ENCODE results near the gene RNFT2. TPM values are rescaled to one million over a fixed set of nuclear protein-coding genes. Genes with fewer than 3 reads are reported as not detected.

The RNFT2 gene
- total RNA-seq, 1 experiment from 2014 or later, result 12.6 TPM

- peaks cover 8% of the 10 kb centered on the region; the same call in 1 of the 2 replicates for H3K79me2 ChIP-seq (ENCODE audit: low read length)
- H3K36me3 ChIP-seq (ENCODE audit: low read depth, low read length), result peaks cover 49% of the 10 kb centered on the region
- ATAC-seq, result no peak
- POLR2A ChIA-PET (ENCODE audit: unreplicated experiment), result no interaction called here
- TF ChIP-seq EZH2phosphoT487 (IDR thresholded peaks at IDR 0.05; ENCODE audit: borderline replicate concordance, low read length) (no peak), CTCF (conservative IDR thresholded peaks at IDR 0.05; ENCODE audit: low read depth, low read length) (no peak), EZH2 (IDR thresholded peaks at IDR 0.05; ENCODE audit: low read length, unreplicated experiment) (no peak)
- H3K27me3 ChIP-seq (ENCODE audit: low read length), result no peaks in the 10 kb centered on the region
- no peak overlapping the region for H3K9ac ChIP-seq (ENCODE audit: low read length)
- H3K4me2 ChIP-seq (ENCODE audit: low read length), result peak overlapping the region; percentile 36
- CTCF ChIA-PET, result interaction anchor here (0.7 kb wide), 1 partner anchor 14 kb away, joined by 3 read pairs; no protein-coding TSS in a partner anchor
- no TSS peak for BruUV-seq (replicated peaks)
- H3K9me3 ChIP-seq (ENCODE audit: low read length), result no peaks in the 10 kb centered on the region
- no peak for DNase-seq
- no peaks in the 10 kb centered on the region for H3K9me2 ChIP-seq (replicated peaks; ENCODE audit: low read length)
- H2AFZ ChIP-seq (ENCODE audit: low read length), result no peak overlapping the region
- peaks cover 15% of the 10 kb centered on the region for H3K4me1 ChIP-seq (ENCODE audit: insufficient read depth, low read length)
- peaks cover 5% of the 10 kb centered on the region; the same call in 1 of the 2 replicates for H4K20me1 ChIP-seq (ENCODE audit: low read length)
- no peaks in the 10 kb centered on the region for H3F3A ChIP-seq (ENCODE audit: low read length, unreplicated experiment)
- no peak overlapping the region for H3K4me3 ChIP-seq (ENCODE audit: low read length)
- no peak overlapping the region for H3K27ac ChIP-seq (ENCODE audit: low read length)
- intact Hi-C loops (cut with micrococcal nuclease), result no loop called here
Observed at GRCh38 chr12:116717466-116718437, 20.4 kb upstream of the RNFT2 start.

- Histone ChIP-seq H3K4me3 (ENCODE audit: low read length) (no peak overlapping the region), H3K9me2 (replicated peaks; ENCODE audit: low read length) (no peaks in the 10 kb centered on the region), H3F3A (ENCODE audit: low read length, unreplicated experiment) (no peaks in the 10 kb centered on the region), H3K79me2 (ENCODE audit: low read length) (peaks cover 8% of the 10 kb centered on the region; the same call in 1 of the 2 replicates), H4K20me1 (ENCODE audit: low read length) (peaks cover 5% of the 10 kb centered on the region; the same call in 1 of the 2 replicates), H2AFZ (ENCODE audit: low read length) (no peak overlapping the region), H3K36me3 (ENCODE audit: low read depth, low read length) (peaks cover 49% of the 10 kb centered on the region), H3K9ac (ENCODE audit: low read length) (no peak overlapping the region), H3K9me3 (ENCODE audit: low read length) (no peaks in the 10 kb centered on the region), H3K27ac (ENCODE audit: low read length) (no peak overlapping the region), H3K4me1 (ENCODE audit: insufficient read depth, low read length) (peaks cover 15% of the 10 kb centered on the region), H3K27me3 (ENCODE audit: low read length) (no peaks in the 10 kb centered on the region), H3K4me2 (ENCODE audit: low read length) (peak overlapping the region; percentile 36)
- BruUV-seq (replicated peaks), result no TSS peak
- ChIA-PET POLR2A (ENCODE audit: unreplicated experiment) (interaction anchor here (0.5 kb wide), 2 partner anchors 201 to 403 kb away, joined by 4 to 10 read pairs; no protein-coding TSS in a partner anchor), CTCF (interaction anchor here (0.6 to 1.2 kb wide), 5 partner anchors 10 to 680 kb away, joined by 3 to 8 read pairs (median 4); no protein-coding TSS in a partner anchor)
- DNase-seq, result peak; percentile 60
- peak; percentile 81 for ATAC-seq
- intact Hi-C loops (cut with micrococcal nuclease), result no loop called here
- no peak for TF ChIP-seq CTCF (conservative IDR thresholded peaks at IDR 0.05; ENCODE audit: low read depth, low read length)
- no peak for TF ChIP-seq EZH2 (IDR thresholded peaks at IDR 0.05; ENCODE audit: low read length, unreplicated experiment)
- no peak for TF ChIP-seq EZH2phosphoT487 (IDR thresholded peaks at IDR 0.05; ENCODE audit: borderline replicate concordance, low read length)
Observed at GRCh38 chr12:116718655-116719454, 19.3 kb upstream of the RNFT2 start.

All from PC-3 (cell line).